GM18519 (cell line): ENCODE measurements around the gene ACSBG1.

ENCODE experiments used
- ATAC-seq: cut with Tn5 transposase; IDR thresholded peaks from one replicate; pipeline ENCODE4 v1.9.1; 2021; ENCODE audit warnings: mild to moderate bottlenecking, moderate library complexity; ENCODE audit not compliant: unreplicated experiment, low FRiP score

Gene ACSBG1

GRCh38 chr15:78205856-78206255 lies 28.5 kb downstream of the ACSBG1 start:
- no peak for ATAC-seq

GRCh38 chr15:78205337-78205736 lies 29.0 kb downstream of the ACSBG1 start:
- ATAC-seq = no peak

- ATAC-seq = no peak
Measured at GRCh38 chr15:78204351-78205309, 29.7 kb downstream of the ACSBG1 start.

- ATAC-seq = no peak
Measured at GRCh38 chr15:78203346-78204225, 30.8 kb downstream of the ACSBG1 start.

- no peak for ATAC-seq
Measured at GRCh38 chr15:78201281-78202190, 32.8 kb downstream of the ACSBG1 start.

GRCh38 chr15:78200276-78200930 lies 34.0 kb downstream of the ACSBG1 start:
- no peak for ATAC-seq

GRCh38 chr15:78197632-78198031 lies 36.7 kb downstream of the ACSBG1 start:
- no peak for ATAC-seq

GRCh38 chr15:78195735-78196201 lies 38.6 kb downstream of the ACSBG1 start:
- no peak for ATAC-seq

- no peak for ATAC-seq
Measured at GRCh38 chr15:78194568-78194925, 39.8 kb downstream of the ACSBG1 start.

GRCh38 chr15:78193731-78194567 lies 40.4 kb downstream of the ACSBG1 start:
- ATAC-seq = no peak

GRCh38 chr15:78192826-78193594 lies 41.4 kb downstream of the ACSBG1 start:
- ATAC-seq = no peak

GRCh38 chr15:78182821-78183220 lies 51.5 kb downstream of the ACSBG1 start:
- ATAC-seq = no peak

GRCh38 chr15:78182336-78182700 lies 52.0 kb downstream of the ACSBG1 start:
- no peak for ATAC-seq

GRCh38 chr15:78179906-78180305 lies 54.5 kb downstream of the ACSBG1 start:
- ATAC-seq = no peak

- ATAC-seq = no peak
Measured at GRCh38 chr15:78179286-78179840, 55.0 kb downstream of the ACSBG1 start.

- ATAC-seq = no peak
Measured at GRCh38 chr15:78178064-78178463, 56.3 kb downstream of the ACSBG1 start.

GRCh38 chr15:78177447-78177873 lies 56.9 kb downstream of the ACSBG1 start:
- ATAC-seq = no peak

- ATAC-seq = no peak
Measured at GRCh38 chr15:78175330-78175729, 59.0 kb downstream of the ACSBG1 start.
